ENCODE data around the gene TTN. TPM values are rescaled to one million over a fixed set of nuclear protein-coding genes. Genes with fewer than 3 reads are reported as not detected.

The TTN gene
- total RNA-seq, 1 experiment from 2014 or later = 0.05 TPM

- no TSS peak for BruUV-seq (replicated peaks)
- Histone ChIP-seq H3K4me1 (ENCODE audit: control insufficient read depth in 1 of 2, insufficient read depth in 2 of 2, low read length in 2 of 2) (peaks cover 10 to 30% of the 10 kb centered on the region in 2 experiments; a peak in 3 of 4 replicates), H3K9me2 (ENCODE audit: insufficient read depth) (no peaks in the 10 kb centered on the region), H3K9me3 (ENCODE audit: control insufficient read depth in 1 of 2, insufficient read depth in 1 of 2, low read depth in 1 of 2, low read length in 2 of 2) (no peaks in the 10 kb centered on the region), H3K4me3 (replicated peaks in 1 of 2; ENCODE audit: low read depth in 1 of 2, low read length in 2 of 2) (no peak overlapping the region), H3K27me3 (ENCODE audit: insufficient read depth, low read length) (no peaks in the 10 kb centered on the region), H3K4me2 (ENCODE audit: low read length) (peak overlapping the region; percentile 6; the same call in 1 of the 2 replicates), H2AFZ (ENCODE audit: low read depth, low read length, poor library complexity, severe bottlenecking) (no peak overlapping the region), H3K9ac (ENCODE audit: low read length) (no peak overlapping the region), H4K20me1 (ENCODE audit: insufficient read depth) (no peaks in the 10 kb centered on the region), H3K36me3 (ENCODE audit: control insufficient read depth in 1 of 2, insufficient read depth in 2 of 2, low read length in 2 of 2) (peaks cover 0 to 4% of the 10 kb centered on the region in 2 experiments; a peak in 1 of 4 replicates), H3K27ac (ENCODE audit: low read depth, low read length) (no peak overlapping the region), H3K79me2 (ENCODE audit: insufficient read depth, low read length) (peaks cover 43% of the 10 kb centered on the region)
- ChIA-PET CTCF (no interaction called here), RAD21 (ENCODE audit: low non-redundant PET in 1 of 2, low total read pairs in 2 of 2, uncharacterized antibody in 2 of 2, unreplicated experiment in 2 of 2) (no interaction called here), POLR2A (interaction anchor here (1.4 kb wide), 1 partner anchor 10 kb away, joined by 3 read pairs; no protein-coding TSS in a partner anchor)
- intact Hi-C loops (cut with micrococcal nuclease) = no loop called here
- DNase-seq (ENCODE audit: low read depth, low spot score) = no peak
- no peak for ATAC-seq
- TF ChIP-seq MAX (IDR thresholded peaks at IDR 0.05) (no peak), ELF1 (IDR thresholded peaks at IDR 0.05; ENCODE audit: borderline replicate concordance, low read depth) (no peak), SP1 (IDR thresholded peaks at IDR 0.05; ENCODE audit: low read depth) (no peak)
These were observed 324.8 kb downstream of the TTN start for GRCh38 chr2:178482437-178482836.

- Histone ChIP-seq H3K79me2 (ENCODE audit: insufficient read depth, low read length) (peaks cover 43% of the 10 kb centered on the region), H3K9ac (ENCODE audit: low read length) (peak within 1 kb of the TSS; percentile 77), H2AFZ (ENCODE audit: low read depth, low read length, poor library complexity, severe bottlenecking) (peak within 1 kb of the TSS; percentile 100), H3K4me1 (ENCODE audit: control insufficient read depth in 1 of 2, insufficient read depth in 2 of 2, low read length in 2 of 2) (peaks cover 10 to 30% of the 10 kb centered on the region in 2 experiments; a peak in 3 of 4 replicates), H3K9me2 (ENCODE audit: insufficient read depth) (no peaks in the 10 kb centered on the region), H3K4me2 (ENCODE audit: low read length) (peak within 1 kb of the TSS; percentile 100), H3K27me3 (ENCODE audit: insufficient read depth, low read length) (no peaks in the 10 kb centered on the region), H3K36me3 (ENCODE audit: control insufficient read depth in 1 of 2, insufficient read depth in 2 of 2, low read length in 2 of 2) (no peaks in the 10 kb centered on the region), H3K4me3 (replicated peaks in 1 of 2; ENCODE audit: low read depth in 1 of 2, low read length in 2 of 2) (peak within 1 kb of the TSS; percentile 75 to 92), H3K27ac (ENCODE audit: low read depth, low read length) (peak within 1 kb of the TSS; percentile 22), H4K20me1 (ENCODE audit: insufficient read depth) (no peaks in the 10 kb centered on the region), H3K9me3 (ENCODE audit: control insufficient read depth in 1 of 2, insufficient read depth in 1 of 2, low read depth in 1 of 2, low read length in 2 of 2) (no peaks in the 10 kb centered on the region)
- ChIA-PET POLR2A (interaction anchor here (0.9 to 1.0 kb wide), 2 partner anchors 14 to 30 kb away, joined by 3 to 5 read pairs; partner anchors contain the start of genes PJVK and PRKRA), CTCF (no interaction called here), RAD21 (ENCODE audit: low non-redundant PET in 1 of 2, low total read pairs in 2 of 2, uncharacterized antibody in 2 of 2, unreplicated experiment in 2 of 2) (no interaction called here)
- ATAC-seq (peak; percentile 89), DNase-seq (ENCODE audit: low read depth, low spot score) (peak; percentile 94)
- intact Hi-C loops (cut with micrococcal nuclease) = no loop called here
- no TSS peak for BruUV-seq (replicated peaks)
- TF ChIP-seq SP1 (IDR thresholded peaks at IDR 0.05; ENCODE audit: low read depth) (no peak; the same call in none of the 2 replicates), RAD21 (IDR thresholded peaks at IDR 0.05; ENCODE audit: low read depth) (no peak), FOSL1 (IDR thresholded peaks at IDR 0.05; ENCODE audit: low read depth) (no peak), ZBTB33 (IDR thresholded peaks at IDR 0.05; ENCODE audit: extremely low read depth, insufficient replicate concordance, low read length) (no peak), CTCF (IDR thresholded peaks at IDR 0.05 in 2 of 3, conservative IDR thresholded peaks at IDR 0.05 in 1 of 3; ENCODE audit: borderline replicate concordance in 1 of 3, insufficient read depth in 1 of 3, low read depth in 2 of 3, low read length in 2 of 3) (no peak), EGR1 (IDR thresholded peaks at IDR 0.05; ENCODE audit: low read depth) (0 out of 2 replicates have a peak, but pooled peaks have one; percentile 49), TCF7L2 (IDR thresholded peaks at IDR 0.05; ENCODE audit: borderline replicate concordance, extremely low read depth, insufficient read depth, insufficient read length) (peak; percentile 51), CEBPB (IDR thresholded peaks at IDR 0.05; ENCODE audit: low read depth) (no peak), POLR2A (IDR thresholded peaks at IDR 0.05; ENCODE audit: borderline replicate concordance, extremely low read depth, insufficient read depth, insufficient read length) (no peak), SRF (IDR thresholded peaks at IDR 0.05; ENCODE audit: low read depth) (no peak), ELF1 (IDR thresholded peaks at IDR 0.05; ENCODE audit: borderline replicate concordance, low read depth) (no peak; the same call in 1 of the 2 replicates), SIN3A (IDR thresholded peaks at IDR 0.05; ENCODE audit: low read depth) (peak; percentile 51; the same call in 1 of the 2 replicates)
These were observed 326.7 kb downstream of the TTN start, which contains the start of gene PLEKHA3 for GRCh38 chr2:178480227-178481181. Gene PLEKHA3, plus strand, starts transcription at chr2:178480457. Its CDS starts 413 bp downstream, at chr2:178480870.

Data from HCT116 (cell line).